Urothelium cell line (cell line): Measurements from ENCODE around the gene ZNF8.
A peak's percentile ranks its signal among the peaks of the same experiment; 100 is the strongest.
"Not testable (repeated sequence)": the region's sequence is repeated elsewhere in the genome, so short reads cannot be mapped to it uniquely, and the experiment has no call there.

Experiments
- DNase-seq: peaks from one replicate; pipeline ENCODE4 v3.0.0; 2011; ENCODE audit warnings: low spot score, mixed read lengths
- FAIRE-seq: peaks from 2 replicates; lab custom pipeline; 2011; peaks lifted over from hg19 to GRCh38; lab: Jason Lieb, UNC

Gene ZNF8

DNA sequence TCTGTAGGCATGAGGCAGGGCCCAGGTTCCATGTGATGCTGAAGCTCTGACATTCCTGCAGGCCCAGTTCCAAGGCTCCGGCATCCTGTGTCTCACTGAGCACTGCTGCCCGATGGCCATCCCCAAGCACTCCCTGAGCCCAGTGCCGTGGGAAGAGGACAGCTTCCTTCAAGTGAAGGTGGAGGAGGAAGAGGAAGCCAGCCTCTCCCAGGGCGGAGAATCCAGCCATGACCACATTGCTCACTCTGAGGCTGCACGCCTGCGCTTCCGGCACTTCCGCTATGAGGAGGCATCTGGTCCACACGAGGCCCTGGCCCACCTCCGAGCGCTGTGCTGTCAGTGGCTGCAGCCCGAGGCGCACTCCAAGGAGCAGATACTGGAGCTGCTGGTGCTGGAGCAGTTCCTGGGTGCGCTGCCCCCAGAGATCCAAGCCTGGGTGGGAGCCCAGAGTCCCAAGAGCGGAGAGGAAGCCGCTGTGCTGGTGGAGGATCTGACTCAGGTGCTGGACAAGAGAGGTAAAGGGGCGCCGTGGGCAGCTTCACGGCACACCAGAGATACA is 56.0 kb downstream of the ZNF8 start:
- DNase-seq, result no peak
- FAIRE-seq, result no peak

GRCh38 chr19:58335630-58336029 is 56.9 kb downstream of the ZNF8 start:
- FAIRE-seq (no peak), DNase-seq (no peak)

DNA sequence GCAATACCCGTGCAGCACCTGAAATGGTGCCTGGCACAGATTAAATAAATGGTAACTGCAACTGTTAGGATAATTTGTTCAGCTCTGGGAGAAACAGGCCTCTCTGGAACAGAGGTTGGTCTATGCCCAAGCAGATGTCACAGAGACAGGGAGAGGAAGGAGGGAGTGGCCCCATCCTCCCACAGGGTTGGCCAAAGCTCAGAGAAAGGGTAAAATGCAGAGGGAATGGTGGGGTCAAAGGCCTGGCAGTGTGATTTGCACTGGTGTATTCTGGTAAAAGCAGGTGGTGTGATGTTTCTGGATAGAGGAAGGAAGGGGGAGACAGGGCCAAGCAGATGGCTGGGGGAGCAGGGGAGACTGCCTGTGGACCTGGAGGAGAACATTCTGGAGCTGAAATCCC is 57.5 kb downstream of the ZNF8 start:
- no peak for FAIRE-seq
- DNase-seq, result no peak

DNA sequence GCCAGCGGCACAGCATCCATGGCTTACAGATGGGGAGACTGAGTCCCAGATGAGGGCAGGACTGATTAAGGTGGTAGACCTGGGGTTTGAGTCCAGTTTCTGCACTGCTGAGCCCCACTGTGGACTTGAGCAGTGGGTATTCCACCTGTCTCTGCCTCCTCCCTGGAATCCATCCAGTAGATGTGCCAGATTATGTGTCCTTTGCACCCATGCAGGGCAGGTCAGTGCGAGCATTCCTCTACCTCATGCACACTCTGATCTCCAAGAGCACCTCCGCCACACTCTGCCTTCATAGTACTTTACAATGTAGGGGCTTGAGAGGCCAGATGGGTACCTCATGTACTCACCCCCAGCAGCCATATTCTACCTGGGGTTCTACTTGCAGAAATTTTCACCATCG is 58.1 kb downstream of the ZNF8 start:
- no peak for FAIRE-seq

DNA sequence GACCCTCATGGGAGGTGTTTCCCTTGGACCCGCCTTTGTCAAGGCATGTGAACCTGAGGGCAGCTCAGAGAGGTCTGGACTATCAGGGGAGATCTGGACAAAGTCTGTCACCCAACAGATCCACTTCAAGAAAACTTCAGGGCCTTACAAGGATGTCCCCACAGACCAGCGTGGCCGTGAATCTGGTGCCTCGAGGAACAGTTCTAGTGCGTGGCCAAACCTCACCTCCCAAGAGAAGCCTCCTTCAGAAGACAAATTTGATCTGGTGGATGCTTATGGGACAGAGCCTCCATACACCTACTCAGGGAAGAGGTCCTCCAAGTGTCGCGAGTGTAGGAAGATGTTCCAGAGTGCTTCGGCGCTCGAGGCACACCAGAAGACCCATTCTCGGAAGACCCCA is 59.6 kb downstream of the ZNF8 start:
- DNase-seq, result no peak
- no peak for FAIRE-seq

More for the DNA sequence above, 58.1 kb downstream of the ZNF8 start:
- no peak for DNase-seq

DNA sequence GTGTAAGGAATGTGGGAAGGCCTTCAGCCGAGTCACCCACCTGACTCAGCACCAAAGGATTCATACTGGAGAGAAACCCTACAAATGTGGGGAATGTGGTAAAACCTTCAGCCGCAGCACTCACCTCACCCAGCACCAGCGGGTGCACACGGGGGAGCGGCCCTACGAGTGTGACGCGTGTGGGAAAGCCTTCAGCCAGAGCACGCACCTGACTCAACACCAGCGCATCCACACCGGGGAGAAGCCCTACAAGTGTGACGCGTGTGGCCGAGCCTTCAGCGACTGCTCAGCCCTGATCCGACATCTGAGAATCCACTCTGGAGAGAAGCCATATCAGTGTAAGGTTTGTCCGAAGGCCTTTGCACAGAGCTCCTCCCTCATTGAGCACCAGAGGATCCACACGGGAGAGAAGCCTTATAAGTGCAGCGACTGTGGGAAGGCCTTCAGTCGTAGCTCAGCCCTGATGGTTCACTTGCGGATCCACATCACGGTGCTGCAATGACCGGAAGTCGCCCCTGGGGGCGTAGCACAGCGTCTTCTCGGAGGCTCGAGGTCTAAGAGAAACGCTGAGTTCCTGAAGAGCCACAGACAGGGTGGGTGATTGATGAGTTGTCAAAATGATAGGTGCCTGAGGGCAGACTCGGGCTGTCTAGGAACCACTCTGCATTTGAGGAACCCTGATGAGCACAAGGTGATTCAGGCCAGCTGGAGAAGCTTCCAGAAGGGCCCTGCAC is 60.2 kb downstream of the ZNF8 start:
- FAIRE-seq (no peak), DNase-seq (no peak)

DNA sequence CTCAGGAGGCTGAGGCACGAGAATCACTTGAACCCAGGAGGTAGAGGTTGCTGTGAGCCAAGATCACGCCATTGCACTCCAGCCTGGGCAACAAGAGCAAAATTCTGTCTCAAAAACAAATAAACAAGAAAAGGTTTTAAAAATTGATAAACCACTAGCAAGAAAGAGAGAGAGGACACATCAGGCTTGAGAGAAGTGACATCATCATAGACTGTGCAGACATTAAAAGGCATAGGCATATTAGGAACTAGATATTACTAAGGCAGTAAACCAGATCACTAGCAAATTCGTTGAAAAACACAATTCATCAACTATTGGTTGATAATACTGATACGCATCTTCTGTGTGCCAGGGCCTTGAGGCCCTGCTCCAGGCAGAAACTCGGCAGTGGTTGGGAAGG is 66.8 kb downstream of the ZNF8 start:
- FAIRE-seq, result no peak
- DNase-seq, result no peak

- peak; percentile 93 for DNase-seq
- FAIRE-seq, result peak; percentile 17
Observed at GRCh38 chr19:58346961-58347929, 68.5 kb downstream of the ZNF8 start.

- not testable (repeated sequence) for FAIRE-seq, DNase-seq
Observed at GRCh38 chr19:58348080-58348479, 69.3 kb downstream of the ZNF8 start.

GRCh38 chr19:58349590-58349989 is 70.8 kb downstream of the ZNF8 start:
- no peak for FAIRE-seq
- no peak for DNase-seq

GRCh38 chr19:58350001-58350861 is 71.5 kb downstream of the ZNF8 start:
- FAIRE-seq (no peak), DNase-seq (no peak)

DNA sequence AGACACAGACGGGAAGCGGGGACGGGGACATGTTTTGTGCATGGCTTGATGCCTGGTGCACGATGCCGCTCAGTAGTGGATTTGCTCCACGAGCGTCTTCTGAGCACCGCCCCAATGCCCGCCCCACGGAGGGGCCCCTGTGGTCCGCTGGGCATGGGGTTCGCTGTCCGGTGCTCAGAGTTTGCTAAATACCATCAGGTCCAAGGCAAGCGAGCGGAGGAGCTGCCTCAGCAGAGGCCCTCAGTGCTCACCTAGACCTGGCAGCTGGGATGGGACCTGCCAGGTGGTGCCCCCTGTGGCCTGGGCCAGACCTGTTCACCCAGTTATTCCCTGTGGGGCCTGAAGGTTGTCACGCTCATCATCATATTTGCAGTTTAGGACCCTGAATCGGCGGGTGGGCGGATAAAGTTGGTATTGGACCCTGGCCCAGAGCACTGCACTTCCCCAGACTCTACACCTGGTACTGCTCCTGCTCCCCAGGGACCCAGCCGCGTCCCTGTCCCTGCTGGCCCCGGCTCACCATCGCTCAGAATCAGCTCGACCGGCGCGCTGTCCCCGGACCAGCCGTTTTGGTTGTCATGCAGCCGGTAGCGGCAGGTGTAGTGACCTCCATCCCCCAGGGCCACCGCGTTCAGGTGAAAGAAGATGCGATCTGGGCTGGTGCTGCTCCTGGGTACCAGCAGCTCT is 72.3 kb downstream of the ZNF8 start:
- DNase-seq (no peak), FAIRE-seq (no peak)

DNA sequence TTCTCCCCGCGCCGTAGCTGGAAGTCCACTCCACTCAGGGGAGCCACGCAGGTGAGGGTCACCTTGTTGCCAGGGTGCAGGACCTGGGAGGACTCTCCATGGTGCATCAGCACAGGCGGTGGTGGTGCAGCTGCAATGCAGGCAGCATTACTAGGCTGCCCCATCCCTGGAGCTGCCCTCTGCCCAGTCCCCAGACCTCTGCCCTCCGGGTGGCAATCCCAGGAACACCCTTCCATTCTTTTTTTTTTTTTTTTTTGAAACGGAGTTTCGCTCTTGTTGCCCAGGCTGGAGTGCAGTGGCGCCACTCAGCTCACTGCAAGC is 72.8 kb downstream of the ZNF8 start:
- no peak for FAIRE-seq
- no peak for DNase-seq

DNA sequence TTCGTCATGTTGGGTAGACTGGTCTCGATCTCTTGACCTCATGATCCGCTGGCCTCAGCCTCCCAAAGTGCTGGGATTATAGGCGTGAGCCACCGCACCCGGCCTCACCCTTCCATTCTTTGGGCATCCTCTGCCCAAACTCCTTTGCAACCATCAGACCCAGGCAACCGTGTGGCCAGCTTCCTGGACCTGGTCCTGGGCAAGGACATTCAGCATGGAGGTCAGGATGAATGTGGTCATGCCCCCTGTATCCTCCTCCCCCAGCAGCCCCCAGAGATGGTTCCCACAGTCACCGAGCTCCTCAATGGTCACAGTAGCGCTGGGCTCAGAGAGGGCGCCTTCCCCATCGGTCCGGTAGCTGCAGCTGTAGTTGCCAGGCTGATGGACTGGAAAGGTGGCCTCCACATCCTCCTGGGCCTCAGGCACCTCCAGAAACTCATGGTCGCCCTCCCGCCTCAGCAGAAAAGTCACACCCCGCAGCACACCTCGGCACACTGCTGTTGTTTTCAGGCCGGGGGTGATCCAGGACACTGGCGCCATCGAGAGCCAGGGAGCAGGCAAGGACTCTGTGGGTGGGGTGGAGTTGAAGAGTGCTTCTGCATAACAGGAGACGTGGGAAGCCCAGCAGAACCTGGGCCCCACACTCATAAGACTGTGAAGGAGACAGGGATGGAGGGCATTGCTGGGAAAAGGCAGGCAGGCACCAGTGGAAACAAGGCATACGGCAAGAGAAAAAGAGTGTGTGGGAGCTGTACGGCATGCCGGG is 73.4 kb downstream of the ZNF8 start:
- DNase-seq (no peak), FAIRE-seq (no peak)
